Measurements from ENCODE around the gene PABPN1. TPM values are rescaled to one million over a fixed set of nuclear protein-coding genes. Genes with fewer than 3 reads are reported as not detected.
A peak's percentile ranks its signal among the peaks of the same experiment; 100 is the strongest.

The PABPN1 gene
- total RNA-seq, 4 donors from 2014 or later: 8.5 to 174 (median 49.4) TPM

DNA sequence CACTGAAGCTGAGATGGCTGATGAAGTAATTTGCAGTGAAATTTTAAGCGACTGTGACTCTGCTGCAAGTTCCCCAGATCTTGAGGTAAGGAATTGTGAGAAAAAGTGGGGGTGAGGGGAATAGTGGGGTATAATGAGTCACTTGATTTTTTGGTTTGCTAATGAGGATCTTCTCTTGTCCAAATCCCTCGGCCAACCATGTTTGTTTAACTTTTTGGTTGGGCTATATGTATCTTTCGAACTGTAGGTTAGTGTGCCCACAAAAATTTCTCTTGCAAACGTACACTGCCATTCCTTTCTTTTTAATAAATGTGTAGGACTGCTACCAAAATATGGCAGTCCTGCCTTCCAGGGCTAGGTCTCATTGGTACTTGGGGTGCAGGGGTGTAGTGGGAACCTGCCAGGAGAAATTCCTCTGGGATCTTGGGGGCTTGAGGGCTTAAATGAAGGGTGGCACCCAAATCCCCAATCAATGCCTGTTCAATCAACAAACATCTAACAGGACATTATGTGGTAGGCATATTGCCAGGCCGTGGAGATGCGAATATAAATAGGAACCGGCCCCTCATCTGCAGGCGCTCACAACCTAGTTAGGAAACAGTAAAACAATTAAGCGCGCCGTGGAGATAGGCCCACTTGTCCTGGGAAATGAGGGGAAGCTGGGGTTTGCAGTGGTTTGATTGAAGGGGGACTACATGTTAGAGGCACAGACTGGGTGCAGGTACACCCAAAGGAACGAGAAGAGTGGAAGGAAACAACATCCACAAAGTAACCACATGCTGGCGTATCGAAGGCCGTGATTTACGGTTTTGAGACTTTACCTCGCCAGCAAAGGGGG, 1.3 kb upstream of the PABPN1 start:
- Histone ChIP-seq H3K27ac (peak overlapping the region; percentile 93 to 96), H3K36me3 (no peaks in the 10 kb centered on the region), H3K9me3 (no peaks in the 10 kb centered on the region), H3K4me1 (peaks cover 6 to 9% of the 10 kb centered on the region in 2 donors), H3K4me3 (peak overlapping the region; percentile 43 to 88), H3K27me3 (no peaks in the 10 kb centered on the region)
- no peak for TF ChIP-seq POLR2A (IDR thresholded peaks at IDR 0.05)
- TF ChIP-seq, protein P1, sequence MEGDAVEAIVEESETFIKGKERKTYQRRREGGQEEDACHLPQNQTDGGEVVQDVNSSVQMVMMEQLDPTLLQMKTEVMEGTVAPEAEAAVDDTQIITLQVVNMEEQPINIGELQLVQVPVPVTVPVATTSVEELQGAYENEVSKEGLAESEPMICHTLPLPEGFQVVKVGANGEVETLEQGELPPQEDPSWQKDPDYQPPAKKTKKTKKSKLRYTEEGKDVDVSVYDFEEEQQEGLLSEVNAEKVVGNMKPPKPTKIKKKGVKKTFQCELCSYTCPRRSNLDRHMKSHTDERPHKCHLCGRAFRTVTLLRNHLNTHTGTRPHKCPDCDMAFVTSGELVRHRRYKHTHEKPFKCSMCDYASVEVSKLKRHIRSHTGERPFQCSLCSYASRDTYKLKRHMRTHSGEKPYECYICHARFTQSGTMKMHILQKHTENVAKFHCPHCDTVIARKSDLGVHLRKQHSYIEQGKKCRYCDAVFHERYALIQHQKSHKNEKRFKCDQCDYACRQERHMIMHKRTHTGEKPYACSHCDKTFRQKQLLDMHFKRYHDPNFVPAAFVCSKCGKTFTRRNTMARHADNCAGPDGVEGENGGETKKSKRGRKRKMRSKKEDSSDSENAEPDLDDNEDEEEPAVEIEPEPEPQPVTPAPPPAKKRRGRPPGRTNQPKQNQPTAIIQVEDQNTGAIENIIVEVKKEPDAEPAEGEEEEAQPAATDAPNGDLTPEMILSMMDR (IDR thresholded peaks at IDR 0.05): no peak
- intact Hi-C loops (cut with DNase I; ENCODE audit: low total_unique reads): no loop called here
- peak in 1 of 2 donors; percentile 49 for DNase-seq

DNA sequence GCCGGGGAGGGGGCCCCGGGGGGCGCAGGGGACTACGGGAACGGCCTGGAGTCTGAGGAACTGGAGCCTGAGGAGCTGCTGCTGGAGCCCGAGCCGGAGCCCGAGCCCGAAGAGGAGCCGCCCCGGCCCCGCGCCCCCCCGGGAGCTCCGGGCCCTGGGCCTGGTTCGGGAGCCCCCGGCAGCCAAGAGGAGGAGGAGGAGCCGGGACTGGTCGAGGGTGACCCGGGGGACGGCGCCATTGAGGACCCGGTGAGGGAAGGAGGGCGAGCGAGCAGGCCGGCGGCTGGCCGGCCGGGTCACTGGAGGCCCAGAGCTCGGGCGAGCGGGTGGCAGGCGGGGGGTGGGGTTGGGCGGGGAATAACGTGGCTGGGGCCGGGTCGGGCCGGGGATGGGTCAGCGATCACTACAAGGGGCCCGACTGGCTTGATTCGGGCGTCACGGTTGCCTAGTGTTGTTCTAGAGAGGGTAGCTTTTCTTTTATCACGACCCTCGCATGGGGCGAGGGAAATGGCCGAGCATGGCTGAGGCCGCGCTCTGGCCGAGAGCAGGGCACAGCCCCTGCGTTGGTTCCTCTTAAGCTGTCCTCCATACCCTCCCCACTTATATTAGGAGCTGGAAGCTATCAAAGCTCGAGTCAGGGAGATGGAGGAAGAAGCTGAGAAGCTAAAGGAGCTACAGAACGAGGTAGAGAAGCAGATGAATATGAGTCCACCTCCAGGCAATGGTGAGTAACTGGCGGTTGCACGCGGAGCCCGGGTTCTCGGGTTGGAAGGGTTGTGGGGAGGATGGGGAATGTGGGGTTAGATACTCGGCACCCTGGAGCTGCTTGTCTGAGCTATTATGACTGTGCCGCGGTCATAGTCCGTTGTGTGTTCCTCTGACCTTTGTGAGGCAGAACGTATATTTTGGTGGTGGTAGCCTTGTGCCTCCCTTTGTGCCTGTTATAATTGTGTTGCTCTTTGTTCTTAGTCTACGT, 603 bp downstream of the PABPN1 start:
- Histone ChIP-seq H3K27ac (peak overlapping the region; percentile 97 to 98), H3K36me3 (no peaks in the 10 kb centered on the region), H3K4me3 (peak overlapping the region; percentile 88 to 97), H3K9me3 (no peaks in the 10 kb centered on the region), H3K4me1 (peaks cover 6 to 9% of the 10 kb centered on the region in 2 donors), H3K27me3 (no peaks in the 10 kb centered on the region)
- peak in 1 of 2 donors; percentile 44 for DNase-seq
- TF ChIP-seq, protein P1 (IDR thresholded peaks at IDR 0.05): no peak
- no peak for TF ChIP-seq POLR2A (IDR thresholded peaks at IDR 0.05)
- intact Hi-C loops (cut with DNase I; ENCODE audit: low total_unique reads): no loop called here

DNA sequence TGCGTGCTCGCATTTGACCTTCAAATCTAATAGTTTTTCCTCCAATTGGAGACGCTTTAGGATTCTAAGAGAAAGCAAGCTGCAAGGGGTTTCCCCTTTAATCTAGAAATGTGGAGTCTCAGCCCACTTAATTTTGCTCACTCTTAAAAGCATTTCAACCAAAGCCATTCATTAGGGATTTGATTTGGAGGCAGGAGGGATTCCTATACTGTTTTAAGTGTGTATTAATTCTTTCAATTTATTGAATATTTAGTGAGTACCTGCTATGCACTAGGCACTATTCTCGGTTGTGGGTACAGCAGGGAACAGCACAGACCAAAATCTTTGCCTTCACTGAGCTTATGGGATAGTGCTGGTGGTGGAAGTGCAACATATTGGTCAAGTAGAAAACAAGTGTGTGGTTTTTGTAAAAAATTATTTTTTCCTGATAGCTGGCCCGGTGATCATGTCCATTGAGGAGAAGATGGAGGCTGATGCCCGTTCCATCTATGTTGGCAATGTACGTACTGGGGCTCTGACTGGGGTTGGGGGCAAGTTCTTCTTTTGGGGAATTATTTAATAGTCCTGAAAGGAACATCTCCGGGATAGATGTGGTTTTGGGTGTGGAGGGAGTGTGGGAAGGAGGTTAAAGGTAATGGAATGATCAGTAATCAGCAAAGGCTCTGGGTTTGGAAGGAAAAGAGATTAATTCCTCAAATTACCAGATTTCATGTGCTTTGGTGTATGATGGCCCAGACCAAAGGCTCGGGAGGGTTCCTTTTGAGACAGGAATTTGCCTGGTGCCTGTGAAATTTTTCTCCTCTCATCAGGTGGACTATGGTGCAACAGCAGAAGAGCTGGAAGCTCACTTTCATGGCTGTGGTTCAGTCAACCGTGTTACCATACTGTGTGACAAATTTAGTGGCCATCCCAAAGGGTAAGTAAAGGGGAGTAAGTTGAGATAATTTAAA, 1.6 kb downstream of the PABPN1 start:
- Histone ChIP-seq H3K27me3 (no peaks in the 10 kb centered on the region), H3K4me3 (peak overlapping the region; percentile 88 to 97), H3K9me3 (no peaks in the 10 kb centered on the region), H3K27ac (peak overlapping the region; percentile 97 to 98), H3K36me3 (no peaks in the 10 kb centered on the region), H3K4me1 (peaks cover 6 to 10% of the 10 kb centered on the region in 2 donors)
- no peak for TF ChIP-seq POLR2A (IDR thresholded peaks at IDR 0.05)
- TF ChIP-seq, protein P1 (IDR thresholded peaks at IDR 0.05): no peak
- intact Hi-C loops (cut with DNase I; ENCODE audit: low total_unique reads): no loop called here
- no peak for DNase-seq

DNA sequence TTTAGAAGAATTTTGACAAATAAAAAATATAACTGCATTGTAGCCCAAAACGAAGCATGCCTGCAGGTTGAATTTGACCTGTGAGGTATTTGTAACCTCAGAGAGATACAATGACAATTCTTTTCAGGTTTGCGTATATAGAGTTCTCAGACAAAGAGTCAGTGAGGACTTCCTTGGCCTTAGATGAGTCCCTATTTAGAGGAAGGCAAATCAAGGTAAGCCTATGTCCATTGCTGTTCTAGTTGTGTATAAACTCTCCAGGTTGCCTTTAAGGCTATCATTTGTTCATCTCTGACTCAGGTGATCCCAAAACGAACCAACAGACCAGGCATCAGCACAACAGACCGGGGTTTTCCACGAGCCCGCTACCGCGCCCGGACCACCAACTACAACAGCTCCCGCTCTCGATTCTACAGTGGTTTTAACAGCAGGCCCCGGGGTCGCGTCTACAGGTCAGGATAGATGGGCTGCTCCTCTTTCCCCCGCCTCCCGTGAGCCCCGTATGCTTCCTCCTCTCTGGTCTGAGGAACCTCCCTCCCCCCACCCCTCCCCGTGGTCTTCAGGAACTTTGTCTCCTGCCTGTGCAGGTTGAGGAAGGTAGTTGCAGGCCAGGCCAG, 2.7 kb downstream of the PABPN1 start:
- no peaks in the 10 kb centered on the region for H3K9me3 ChIP-seq
- H3K4me3 ChIP-seq: no peak overlapping the region
- no peak for TF ChIP-seq POLR2A (IDR thresholded peaks at IDR 0.05)
- TF ChIP-seq, protein P1 (IDR thresholded peaks at IDR 0.05): no peak
- no peaks in the 10 kb centered on the region for H3K36me3 ChIP-seq
- DNase-seq: no peak
- intact Hi-C loops (cut with DNase I; ENCODE audit: low total_unique reads): no loop called here
- peaks cover 6 to 14% of the 10 kb centered on the region in 2 donors for H3K4me1 ChIP-seq
- H3K27ac ChIP-seq: peak overlapping the region in 1 of 2 donors; percentile 25
- H3K27me3 ChIP-seq: no peaks in the 10 kb centered on the region

Measured in uterus (tissue), 4 donors.